CD4-positive, alpha-beta T cell treated with Interleukin-6 at 100 ng/mL for 8 hours (primary cell): ENCODE data around the gene MYOM1.
A peak's percentile ranks its signal among the peaks of the same experiment; 100 is the strongest.

Experiments used
- DNase-seq: peaks from one replicate; pipeline ENCODE4 v3.0.0-alpha.2; 2020; ENCODE audit warnings: mixed read lengths, low spot score

Gene MYOM1

DNA sequence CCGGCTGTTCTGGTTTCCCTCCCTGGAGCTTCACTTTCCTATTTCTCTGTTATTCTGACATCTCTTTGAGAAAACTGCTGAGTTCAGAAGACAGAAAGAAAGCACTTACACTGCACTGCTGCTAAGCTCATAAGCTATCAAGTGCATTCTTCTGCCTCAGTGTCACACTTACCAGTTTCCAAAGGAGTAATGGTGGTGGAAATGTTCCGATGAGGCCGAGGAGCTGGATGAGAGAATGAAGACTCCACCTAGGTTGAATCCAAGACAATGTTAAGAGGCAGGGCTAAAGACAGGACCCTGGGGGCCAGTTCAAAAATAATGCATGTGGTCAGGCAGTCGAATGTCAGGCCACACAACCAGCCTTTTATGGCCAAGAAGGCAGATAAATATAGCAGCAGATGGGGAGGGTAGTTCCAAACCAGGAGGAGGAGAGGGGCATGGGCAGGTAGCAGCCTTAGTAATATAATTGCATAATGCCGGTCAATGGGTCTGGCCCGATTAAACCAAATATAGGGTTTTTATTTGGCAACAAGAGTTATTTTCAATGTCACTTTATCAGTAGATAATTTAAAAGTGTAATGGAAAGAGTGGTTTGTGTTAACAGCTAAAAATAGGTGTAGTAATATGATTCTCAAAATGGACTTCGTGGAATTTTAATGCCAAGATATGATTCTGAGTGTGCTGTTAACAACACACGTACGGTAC is at the start of gene MYOM1:
TSS of gene MYOM1 (minus strand) at position 338 of the 705 bp plus-strand sequence. CDS start 4,745 bp downstream, outside the sequence.
- DNase-seq, result no peak

GRCh38 chr18:3269241-3269913 is 49.6 kb upstream of the MYOM1 start:
- DNase-seq, result no peak

- DNase-seq, result no peak
Measured at GRCh38 chr18:3268306-3268705, 48.5 kb upstream of the MYOM1 start.

- DNase-seq, result no peak
Measured at GRCh38 chr18:3266062-3266608, 46.4 kb upstream of the MYOM1 start.

DNA sequence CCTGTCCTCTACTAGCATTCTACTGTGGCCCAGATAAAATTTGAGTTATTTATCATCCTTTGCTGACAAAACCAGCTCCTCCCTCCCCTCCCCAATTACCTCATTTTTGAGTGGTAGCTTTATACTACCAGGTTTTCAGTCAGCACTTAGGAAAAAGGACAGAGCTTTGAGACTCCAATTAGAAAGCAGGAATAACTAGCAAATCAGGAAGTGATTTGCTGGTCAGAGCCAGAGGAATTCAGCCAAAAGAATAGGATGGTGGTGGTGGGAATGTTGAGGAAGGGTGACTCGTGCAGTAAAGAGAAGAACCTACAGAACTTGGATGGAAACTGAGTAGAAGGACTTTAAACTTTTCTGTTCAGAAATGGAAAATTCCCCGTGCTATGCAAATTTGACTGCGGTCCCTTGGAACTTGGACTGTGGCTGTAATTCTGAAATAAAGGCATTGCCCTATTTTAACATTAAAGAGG is 45.8 kb upstream of the MYOM1 start:
- DNase-seq, result no peak

DNA sequence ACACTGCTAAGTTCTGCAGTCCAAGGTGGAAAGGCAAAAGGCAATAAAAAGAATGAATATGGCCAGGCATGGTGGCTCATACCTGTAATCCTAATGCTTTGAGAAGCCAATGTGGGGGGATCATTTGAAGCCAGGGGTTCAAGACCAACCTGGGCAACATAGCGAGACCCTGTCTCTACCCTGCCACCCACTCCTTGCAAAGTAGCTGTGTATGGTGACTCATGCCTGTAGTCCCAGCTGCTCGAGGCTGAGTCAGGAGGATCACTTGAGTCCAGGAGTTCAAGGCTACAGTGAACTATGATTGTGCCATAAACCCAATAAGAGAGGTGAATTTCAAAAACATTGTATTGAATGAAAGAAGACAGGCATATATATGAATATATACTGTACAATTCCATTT is 44.6 kb upstream of the MYOM1 start:
- no peak for DNase-seq

GRCh38 chr18:3263132-3263700 is 43.4 kb upstream of the MYOM1 start:
- no peak for DNase-seq

DNA sequence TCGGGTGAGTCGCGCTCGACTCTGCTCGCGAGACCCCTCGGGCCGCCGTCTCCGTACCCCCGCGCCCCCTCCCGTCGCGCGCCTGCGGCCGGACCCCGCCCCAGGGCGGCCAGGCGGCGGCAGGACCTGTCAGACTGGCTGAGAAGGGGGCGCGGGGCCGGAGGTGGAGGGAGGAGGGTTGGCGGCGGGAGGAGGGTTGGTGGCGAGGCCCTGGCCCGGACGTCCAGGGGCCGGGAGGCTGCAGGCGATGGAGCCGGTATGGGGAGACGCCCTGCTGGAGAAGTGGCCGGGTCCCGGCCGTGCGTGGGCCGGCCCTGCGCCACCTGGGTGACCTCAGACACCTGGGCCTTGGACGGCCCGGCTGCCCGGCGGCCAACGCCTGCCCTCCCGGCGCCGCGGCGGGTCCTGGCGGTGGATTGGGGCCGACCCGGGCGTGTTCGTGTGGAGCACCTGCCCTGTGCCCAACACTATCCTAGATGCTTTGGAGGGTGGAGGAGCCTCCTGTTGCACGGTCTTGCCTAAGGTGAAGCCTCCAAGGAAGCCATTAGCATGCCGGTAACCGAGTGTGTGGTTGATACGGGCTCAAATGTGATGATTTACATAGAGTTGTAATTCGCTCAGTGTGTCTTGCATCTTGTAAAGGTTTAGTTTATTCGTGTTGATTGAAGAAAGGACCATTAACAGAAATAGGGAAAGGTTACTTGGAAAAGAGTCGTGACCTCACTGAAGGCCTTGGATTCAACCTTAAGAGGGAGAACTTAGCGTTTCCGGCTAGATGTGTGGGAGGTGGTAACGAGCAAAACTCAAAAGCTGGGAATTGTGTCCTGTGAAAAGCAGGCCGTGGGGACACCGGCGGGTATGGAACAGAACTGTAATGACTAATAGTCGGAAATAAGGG is 42.7 kb upstream of the MYOM1 start:
- peak; percentile 24 for DNase-seq

DNA sequence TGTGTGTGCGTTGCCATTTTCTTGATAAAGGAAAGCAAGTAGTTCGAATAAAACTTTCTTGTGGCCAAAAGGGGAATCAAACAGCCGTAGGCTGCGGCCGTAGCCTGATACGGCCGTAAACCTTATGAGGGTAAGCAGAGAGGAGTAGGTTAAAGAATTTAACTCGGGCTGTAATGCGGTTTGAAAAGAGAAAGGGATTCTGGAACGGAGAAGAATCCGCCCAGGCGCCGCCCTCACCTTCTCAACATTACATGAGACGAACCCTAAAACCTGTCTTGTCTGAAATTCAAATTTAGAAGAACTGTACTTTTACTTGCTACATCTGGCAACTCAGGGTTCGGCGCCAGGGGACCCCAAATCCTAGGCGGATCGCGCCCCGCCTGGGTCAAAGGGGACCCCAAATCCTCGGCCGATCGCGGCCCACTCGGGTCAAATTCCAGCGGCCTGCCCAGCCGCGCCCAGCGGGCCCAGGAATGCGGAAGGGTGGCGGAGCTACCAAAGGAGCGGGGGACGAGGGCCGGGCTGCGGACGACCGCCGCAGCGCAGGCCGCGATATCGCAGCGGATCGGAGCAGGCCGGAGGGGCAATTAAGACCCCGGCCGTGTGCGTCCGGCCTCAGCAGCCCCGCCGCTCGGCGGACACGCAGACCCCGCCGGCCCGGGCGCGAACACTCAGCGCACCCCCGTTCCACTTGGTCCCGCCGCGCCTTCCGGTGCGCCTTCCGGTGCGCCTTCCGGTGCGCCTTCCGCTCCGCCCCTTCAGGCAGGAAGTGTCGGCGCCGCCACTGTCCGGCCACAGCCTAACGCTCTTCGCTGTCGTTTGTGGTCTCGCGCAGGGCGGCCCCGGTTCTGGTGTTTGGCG is 41.8 kb upstream of the MYOM1 start, which contains the start of gene MYL12B:
TSS of gene MYL12B (plus strand) at position 761 of the 861 bp plus-strand sequence. CDS start 10,766 bp downstream, outside the sequence.
- DNase-seq, result peak; percentile 76

GRCh38 chr18:3260995-3261372 is 41.2 kb upstream of the MYOM1 start:
- no peak for DNase-seq

DNA sequence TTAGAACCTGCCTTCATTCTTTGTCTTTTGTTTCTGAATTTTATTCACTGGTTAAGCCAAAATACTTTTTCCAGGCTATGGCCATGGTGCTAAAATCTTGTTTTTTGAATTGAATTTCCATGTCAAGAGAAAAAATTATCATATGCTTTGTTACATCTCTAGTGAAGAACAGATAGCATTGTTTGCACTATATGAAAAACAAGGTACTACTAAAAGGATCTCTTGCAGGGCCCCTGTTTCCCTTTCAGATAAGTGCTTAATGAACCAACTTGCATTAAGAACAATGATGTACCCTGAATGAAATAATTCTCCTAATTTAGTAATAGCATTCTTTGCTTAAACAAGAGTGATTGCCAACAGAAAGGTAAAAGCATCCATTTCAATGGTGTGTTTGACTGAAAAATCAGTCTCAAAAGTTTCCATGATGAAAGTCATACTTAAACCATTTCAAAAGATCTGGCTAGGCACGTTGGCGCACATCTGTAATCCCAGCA is 37.9 kb upstream of the MYOM1 start:
- DNase-seq, result no peak

DNA sequence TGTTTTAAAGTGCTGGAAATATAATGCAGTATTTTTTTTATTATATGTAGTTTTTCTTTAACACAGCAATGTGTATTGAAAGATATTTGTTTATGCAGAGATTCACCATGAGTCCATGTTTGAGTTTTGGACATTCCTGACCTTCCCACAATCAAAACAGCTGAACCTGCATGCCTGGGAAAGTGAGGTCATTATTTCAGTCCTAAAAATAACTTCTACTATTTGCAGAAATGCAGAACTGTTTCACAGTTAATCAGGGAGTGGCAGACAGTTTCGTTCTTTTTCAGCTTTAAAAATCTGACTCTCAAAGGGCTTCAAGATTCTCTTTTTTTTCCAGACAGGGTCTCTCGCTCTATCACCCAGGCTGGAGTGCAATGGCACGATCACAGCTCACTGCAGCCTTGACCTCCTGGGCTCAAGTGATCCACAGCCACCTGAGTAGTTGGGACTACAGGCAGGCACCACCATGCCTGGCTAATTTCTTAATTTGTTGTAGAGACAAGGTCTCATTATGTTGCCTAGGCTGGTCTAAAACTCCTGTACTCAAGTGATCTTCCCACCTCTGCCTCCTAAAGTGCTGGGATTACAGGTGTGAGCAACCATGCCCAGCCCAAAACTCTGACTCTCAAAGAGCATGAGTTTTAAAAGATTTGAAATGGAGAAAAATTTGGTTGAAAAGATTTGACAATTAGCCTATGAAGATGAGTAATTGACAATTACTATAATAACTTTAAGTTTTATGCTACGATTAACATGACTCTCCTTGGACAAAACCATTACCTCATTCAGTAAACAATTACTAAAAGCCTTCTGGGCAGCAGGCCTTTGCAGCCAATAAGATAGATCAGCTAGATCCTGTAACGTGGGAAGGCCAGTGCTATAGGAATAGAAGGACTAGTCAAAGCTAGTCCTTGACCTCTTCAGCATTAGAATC is 37.2 kb upstream of the MYOM1 start:
- DNase-seq, result no peak

DNA sequence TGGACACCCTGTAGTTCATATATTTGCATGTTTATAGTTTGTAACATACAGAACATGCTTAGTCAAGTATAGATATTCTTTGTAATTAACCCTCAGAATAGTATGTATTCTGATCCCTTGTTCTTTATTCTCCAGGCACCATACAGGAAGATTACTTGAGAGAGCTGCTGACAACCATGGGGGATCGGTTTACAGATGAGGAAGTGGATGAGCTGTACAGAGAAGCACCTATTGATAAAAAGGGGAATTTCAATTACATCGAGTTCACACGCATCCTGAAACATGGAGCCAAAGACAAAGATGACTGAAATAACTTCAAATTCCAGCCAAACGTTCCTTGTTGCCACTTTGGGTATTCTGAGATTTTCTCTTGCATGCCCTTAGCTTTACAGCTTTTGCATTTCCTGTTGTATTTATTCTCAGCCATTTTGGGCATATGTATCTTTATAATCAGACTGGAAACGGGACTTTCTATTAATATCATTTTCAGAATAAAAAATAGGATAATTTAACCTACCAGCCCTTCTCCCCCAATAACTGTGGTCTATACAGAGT is 35.9 kb upstream of the MYOM1 start:
- no peak for DNase-seq

- DNase-seq, result no peak
Measured at GRCh38 chr18:3254725-3255124, 35.0 kb upstream of the MYOM1 start.

- DNase-seq, result no peak
Measured at GRCh38 chr18:3252843-3253242, 33.1 kb upstream of the MYOM1 start.

DNA sequence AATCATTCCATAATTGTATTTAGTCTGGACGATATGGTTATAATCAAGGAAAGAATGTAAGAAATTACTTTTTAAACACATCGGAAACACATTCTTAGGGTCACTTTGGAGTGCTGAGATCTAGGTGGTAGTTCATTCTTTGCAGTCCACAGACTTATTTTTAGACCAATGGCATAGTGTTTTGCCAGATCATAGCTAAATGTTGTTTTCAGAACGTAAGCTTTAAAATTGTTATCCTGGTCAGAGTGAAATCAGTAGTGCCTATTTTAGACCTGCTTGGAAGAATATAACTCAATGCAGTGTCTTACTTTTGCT is 32.2 kb upstream of the MYOM1 start:
- no peak for DNase-seq

DNA sequence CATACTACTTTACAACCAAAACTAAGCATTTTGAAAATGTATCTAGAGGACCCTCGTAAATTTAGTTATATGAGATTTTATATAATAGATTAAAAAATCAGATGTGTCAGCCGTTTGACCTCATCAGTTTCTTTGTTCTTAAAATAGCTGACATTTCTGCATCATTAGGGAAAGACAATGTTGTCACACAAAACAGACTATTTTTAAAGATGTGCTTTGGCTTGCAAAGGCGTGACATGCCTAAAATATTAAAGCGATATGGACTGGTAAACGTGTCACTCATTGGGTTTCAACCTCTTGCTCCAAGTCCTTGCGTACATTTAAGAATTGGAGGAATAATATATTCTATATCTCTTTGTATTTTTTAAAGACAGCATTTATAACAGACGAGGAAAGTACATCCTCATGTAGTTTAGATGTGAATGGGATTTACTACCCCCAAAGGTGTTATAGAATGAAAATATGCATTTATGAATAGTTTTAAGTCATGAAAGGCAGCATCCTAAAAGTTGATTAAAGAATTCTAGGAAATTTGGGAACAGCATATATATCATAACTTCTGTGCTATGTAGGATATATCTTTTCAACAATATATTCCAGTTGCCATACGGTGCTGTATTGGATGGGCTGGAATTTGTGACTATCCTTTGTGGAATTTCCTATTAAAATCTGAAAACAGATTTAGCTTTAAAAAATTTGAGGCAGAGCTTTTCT is 31.6 kb upstream of the MYOM1 start:
- no peak for DNase-seq

DNA sequence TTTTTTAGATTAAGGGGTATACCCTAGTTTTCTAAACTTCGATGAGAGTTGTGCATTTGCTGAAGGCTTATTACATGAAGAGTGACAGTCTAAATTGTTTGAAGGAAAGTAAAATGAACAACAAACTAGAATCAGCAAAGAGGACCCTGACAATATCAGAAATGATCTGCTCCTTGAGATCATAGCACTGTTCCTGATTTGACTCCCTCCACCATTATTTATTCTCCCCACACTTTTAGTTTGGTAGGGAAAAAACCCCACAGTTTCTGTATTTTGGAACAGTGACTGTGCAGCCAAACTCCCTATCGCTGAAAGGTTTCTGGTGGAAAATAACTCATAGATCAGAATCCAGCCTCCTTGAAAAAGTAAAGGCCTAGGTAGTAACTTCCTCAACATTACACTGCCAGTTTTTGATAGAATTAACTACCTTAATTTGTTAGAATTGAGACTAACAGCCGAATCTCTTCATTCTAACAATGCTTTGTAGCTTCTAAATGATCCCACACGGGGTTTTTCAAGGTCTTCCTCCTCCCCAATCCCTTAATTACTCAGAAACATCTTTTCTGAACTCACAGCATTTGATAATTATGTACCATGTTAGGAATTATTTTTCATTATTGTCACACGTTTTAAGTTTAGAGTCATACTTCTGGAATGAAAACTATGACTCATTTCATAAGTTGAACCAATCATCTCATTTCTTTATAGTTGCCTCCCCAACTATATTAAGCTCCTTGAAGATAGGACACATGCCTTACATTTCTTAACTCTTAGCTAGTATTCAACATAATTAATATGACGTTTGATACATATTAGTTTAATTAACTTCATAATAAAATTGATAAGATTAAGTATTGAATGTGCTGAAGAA is 30.7 kb upstream of the MYOM1 start:
- DNase-seq, result no peak
